ENCODE data around the gene ADAMTS9. TPM values are rescaled to one million over a fixed set of nuclear protein-coding genes. Genes with fewer than 3 reads are reported as not detected.

Gene ADAMTS9
- total RNA-seq, 6 experiments from 2014 or later: 1.1 to 9.9 (median 3.5) TPM

- no peak overlapping the region for H3K27ac ChIP-seq
- peaks cover 0 to 7% (median 0%) of the 10 kb centered on the region in 4 donors for H3K4me1 ChIP-seq
- TF ChIP-seq CTCF (IDR thresholded peaks at IDR 0.05): no peak
- TF ChIP-seq POLR2A (IDR thresholded peaks at IDR 0.05): no peak
- H3K4me3 ChIP-seq: no peak overlapping the region
- DNase-seq (no peak), ATAC-seq (no peak)
- no peaks in the 10 kb centered on the region for H3K36me3 ChIP-seq
- intact Hi-C loops (cut with DNase I): no loop called here
- H3K27me3 ChIP-seq: no peaks in the 10 kb centered on the region
- no peaks in the 10 kb centered on the region for H3K9me3 ChIP-seq
- 62% methylated on average over 2 of the region's 2 CpGs for WGBS (ENCODE audit: insufficient coverage, low coverage, low lambda C conversion rate, missing lambda C conversion rate)
These were observed 79.1 kb downstream of the ADAMTS9 start for GRCh38 chr3:64608741-64609140.

- 90% methylated on average over 2 of the region's 2 CpGs for WGBS (ENCODE audit: insufficient coverage, low coverage, low lambda C conversion rate, missing lambda C conversion rate)
- Histone ChIP-seq H3K4me3 (no peak overlapping the region), H3K27ac (no peak overlapping the region), H3K4me1 (no peaks in the 10 kb centered on the region), H3K9me3 (no peaks in the 10 kb centered on the region), H3K36me3 (no peaks in the 10 kb centered on the region), H3K27me3 (no peaks in the 10 kb centered on the region)
- intact Hi-C loops (cut with DNase I): no loop called here
- DNase-seq (no peak), ATAC-seq (no peak)
- TF ChIP-seq POLR2A (IDR thresholded peaks at IDR 0.05): no peak
- TF ChIP-seq CTCF (IDR thresholded peaks at IDR 0.05): no peak
These were observed 80.7 kb downstream of the ADAMTS9 start for GRCh38 chr3:64607032-64607551.

- no peak for ATAC-seq
- no peak for DNase-seq
- intact Hi-C loops (cut with DNase I): no loop called here
- no peaks in the 10 kb centered on the region for H3K9me3 ChIP-seq
- no peak overlapping the region for H3K4me3 ChIP-seq
- no peaks in the 10 kb centered on the region for H3K27me3 ChIP-seq
- TF ChIP-seq POLR2A (IDR thresholded peaks at IDR 0.05): no peak
- TF ChIP-seq CTCF (IDR thresholded peaks at IDR 0.05): no peak
- no peaks in the 10 kb centered on the region for H3K4me1 ChIP-seq
- H3K36me3 ChIP-seq: no peaks in the 10 kb centered on the region
- no peak overlapping the region for H3K27ac ChIP-seq
- 66% methylated on average over 3 of the region's 3 CpGs for WGBS (ENCODE audit: insufficient coverage, low coverage, low lambda C conversion rate, missing lambda C conversion rate)
These were observed 83.5 kb downstream of the ADAMTS9 start for GRCh38 chr3:64604313-64604712.

GRCh38 chr3:64601824-64602223 is 86.0 kb downstream of the ADAMTS9 start:
- 99% methylated on average over 8 of the region's 9 CpGs for WGBS (ENCODE audit: insufficient coverage, low coverage, low lambda C conversion rate, missing lambda C conversion rate)
- TF ChIP-seq POLR2A (IDR thresholded peaks at IDR 0.05) (no peak), CTCF (IDR thresholded peaks at IDR 0.05) (no peak)
- Histone ChIP-seq H3K36me3 (no peaks in the 10 kb centered on the region), H3K4me1 (no peaks in the 10 kb centered on the region), H3K27ac (no peak overlapping the region), H3K27me3 (no peaks in the 10 kb centered on the region), H3K4me3 (no peak overlapping the region), H3K9me3 (no peaks in the 10 kb centered on the region)
- ATAC-seq (no peak), DNase-seq (no peak)
- intact Hi-C loops (cut with DNase I): no loop called here
